ENCODE results near the gene PDHA2.
"Not testable (repeated sequence)": the region's sequence is repeated elsewhere in the genome, so short reads cannot be mapped to it uniquely, and the experiment has no call there.

PDHA2 gene

GRCh38 chr4:95839891-95840290 is at the start of gene PDHA2:
Gene PDHA2 (plus strand): TSS chr4:95840093. CDS start chr4:95840151, 58 bp downstream.
- DNase-seq, result no peak

GRCh38 chr4:95798003-95798402 is 41.9 kb upstream of the PDHA2 start:
- DNase-seq (no peak), ATAC-seq (no peak)
- H3K27ac Mint-ChIP-seq, result no peak overlapping the region
- H3K4me1 Mint-ChIP-seq, result no peaks in the 10 kb centered on the region
- no peak overlapping the region for H3K4me3 Mint-ChIP-seq
- no peaks in the 10 kb centered on the region for H3K27me3 Mint-ChIP-seq
- peaks cover 0 to 13% of the 10 kb centered on the region in 2 donors for H3K9me3 Mint-ChIP-seq

More at GRCh38 chr4:95839891-95840290, at the start of gene PDHA2:
- Mint-ChIP-seq H3K4me3 (no peak within 1 kb of the TSS), H3K9me3 (peaks cover 0 to 8% of the 10 kb centered on the region in 2 donors), H3K4me1 (no peaks in the 10 kb centered on the region), H3K27me3 (no peaks in the 10 kb centered on the region), H3K27ac (peak within 1 kb of the TSS in 1 of 2 donors; percentile 39)
- ATAC-seq, result no peak

- no peaks in the 10 kb centered on the region for H3K4me1 Mint-ChIP-seq
- peaks cover 0 to 13% of the 10 kb centered on the region in 2 donors for H3K9me3 Mint-ChIP-seq
- H3K27me3 Mint-ChIP-seq, result no peaks in the 10 kb centered on the region
- ATAC-seq (no peak), DNase-seq (no peak)
- no peak overlapping the region for H3K4me3 Mint-ChIP-seq
- H3K27ac Mint-ChIP-seq, result no peak overlapping the region
Observed at GRCh38 chr4:95798727-95799126, 41.2 kb upstream of the PDHA2 start.

- no peaks in the 10 kb centered on the region for H3K27me3 Mint-ChIP-seq
- DNase-seq (no peak), ATAC-seq (no peak)
- H3K4me1 Mint-ChIP-seq, result no peaks in the 10 kb centered on the region
- H3K27ac Mint-ChIP-seq, result no peak overlapping the region
- no peaks in the 10 kb centered on the region for H3K9me3 Mint-ChIP-seq
- H3K4me3 Mint-ChIP-seq, result no peak overlapping the region
Observed at GRCh38 chr4:95821867-95822266, 18.0 kb upstream of the PDHA2 start.

GRCh38 chr4:95825546-95825945 is 14.3 kb upstream of the PDHA2 start:
- ATAC-seq (no peak), DNase-seq (no peak)
- Mint-ChIP-seq H3K4me3 (no peak overlapping the region), H3K27me3 (no peaks in the 10 kb centered on the region), H3K4me1 (no peaks in the 10 kb centered on the region), H3K9me3 (no peaks in the 10 kb centered on the region), H3K27ac (no peak overlapping the region)

- no peaks in the 10 kb centered on the region for H3K4me1 Mint-ChIP-seq
Observed at GRCh38 chr4:95830651-95831050, 9.2 kb upstream of the PDHA2 start.

GRCh38 chr4:95831166-95831565 is 8.7 kb upstream of the PDHA2 start:
- no peak overlapping the region for H3K4me3 Mint-ChIP-seq
- peaks cover 0 to 4% of the 10 kb centered on the region in 2 donors for H3K9me3 Mint-ChIP-seq
- ATAC-seq, result no peak
- no peaks in the 10 kb centered on the region for H3K4me1 Mint-ChIP-seq
- no peak overlapping the region for H3K27ac Mint-ChIP-seq
- DNase-seq, result no peak
- H3K27me3 Mint-ChIP-seq, result no peaks in the 10 kb centered on the region

More at GRCh38 chr4:95830651-95831050, 9.2 kb upstream of the PDHA2 start:
- DNase-seq (no peak), ATAC-seq (no peak)
- Mint-ChIP-seq H3K27ac (no peak overlapping the region), H3K27me3 (no peaks in the 10 kb centered on the region), H3K4me3 (no peak overlapping the region), H3K9me3 (peaks cover 0 to 4% of the 10 kb centered on the region in 2 donors)

GRCh38 chr4:95833711-95834194 is 6.1 kb upstream of the PDHA2 start:
- Mint-ChIP-seq H3K27ac (no peak overlapping the region), H3K27me3 (no peaks in the 10 kb centered on the region), H3K9me3 (peaks cover 0 to 4% of the 10 kb centered on the region in 2 donors), H3K4me1 (no peaks in the 10 kb centered on the region), H3K4me3 (no peak overlapping the region)
- DNase-seq, result no peak
- no peak for ATAC-seq

GRCh38 chr4:95835672-95836071 is 4.2 kb upstream of the PDHA2 start:
- H3K4me3 Mint-ChIP-seq, result no peak overlapping the region
- no peak for DNase-seq
- ATAC-seq, result no peak
- H3K27me3 Mint-ChIP-seq, result no peaks in the 10 kb centered on the region
- peaks cover 4 to 8% of the 10 kb centered on the region in 2 donors for H3K9me3 Mint-ChIP-seq
- H3K4me1 Mint-ChIP-seq, result no peaks in the 10 kb centered on the region
- H3K27ac Mint-ChIP-seq, result no peak overlapping the region

- no peak overlapping the region for H3K27ac Mint-ChIP-seq
- H3K9me3 Mint-ChIP-seq, result peaks cover 4 to 8% of the 10 kb centered on the region in 2 donors
- H3K4me1 Mint-ChIP-seq, result no peaks in the 10 kb centered on the region
- no peaks in the 10 kb centered on the region for H3K27me3 Mint-ChIP-seq
- DNase-seq (no peak), ATAC-seq (no peak)
- H3K4me3 Mint-ChIP-seq, result no peak overlapping the region
Observed at GRCh38 chr4:95838192-95838591, 1.7 kb upstream of the PDHA2 start.

GRCh38 chr4:95847908-95848460 is 8.1 kb downstream of the PDHA2 start:
- DNase-seq, result no peak
- no peak for ATAC-seq
- Mint-ChIP-seq H3K4me3 (no peak overlapping the region), H3K27me3 (no peaks in the 10 kb centered on the region), H3K4me1 (no peaks in the 10 kb centered on the region), H3K9me3 (no peaks in the 10 kb centered on the region), H3K27ac (no peak overlapping the region)

- ATAC-seq (no peak), DNase-seq (no peak)
- Mint-ChIP-seq H3K27me3 (no peaks in the 10 kb centered on the region), H3K9me3 (no peaks in the 10 kb centered on the region), H3K4me1 (no peaks in the 10 kb centered on the region), H3K4me3 (no peak overlapping the region), H3K27ac (no peak overlapping the region)
Observed at GRCh38 chr4:95850161-95850560, 10.3 kb downstream of the PDHA2 start.

- no peak for DNase-seq
- Mint-ChIP-seq H3K27ac (no peak overlapping the region), H3K27me3 (no peaks in the 10 kb centered on the region), H3K4me1 (no peaks in the 10 kb centered on the region), H3K9me3 (peaks cover 0 to 7% of the 10 kb centered on the region in 2 donors), H3K4me3 (no peak overlapping the region)
- no peak for ATAC-seq
Observed at GRCh38 chr4:95857761-95858160, 17.9 kb downstream of the PDHA2 start.

- Mint-ChIP-seq H3K27ac (no peak overlapping the region), H3K4me3 (no peak overlapping the region), H3K4me1 (no peaks in the 10 kb centered on the region), H3K27me3 (no peaks in the 10 kb centered on the region), H3K9me3 (peaks cover 14 to 17% of the 10 kb centered on the region in 2 donors)
- DNase-seq, result no peak
- no peak for ATAC-seq
Observed at GRCh38 chr4:95867919-95868318, 28.0 kb downstream of the PDHA2 start.

- peaks cover 11 to 14% of the 10 kb centered on the region in 2 donors for H3K9me3 Mint-ChIP-seq
- not testable (repeated sequence) for ATAC-seq, DNase-seq, H3K27ac Mint-ChIP-seq, H3K4me3 Mint-ChIP-seq, H3K4me1 Mint-ChIP-seq, H3K27me3 Mint-ChIP-seq
Observed at GRCh38 chr4:95869414-95869813, 29.5 kb downstream of the PDHA2 start.

- no peak for ATAC-seq
- Mint-ChIP-seq H3K9me3 (peaks cover 11 to 14% of the 10 kb centered on the region in 2 donors), H3K4me1 (no peaks in the 10 kb centered on the region), H3K27ac (no peak overlapping the region), H3K4me3 (no peak overlapping the region), H3K27me3 (no peaks in the 10 kb centered on the region)
- DNase-seq, result no peak
Observed at GRCh38 chr4:95869961-95870500, 30.1 kb downstream of the PDHA2 start.

GRCh38 chr4:95877636-95878035 is 37.7 kb downstream of the PDHA2 start:
- Mint-ChIP-seq H3K27me3 (no peaks in the 10 kb centered on the region), H3K9me3 (no peaks in the 10 kb centered on the region), H3K4me3 (no peak overlapping the region), H3K27ac (no peak overlapping the region), H3K4me1 (no peaks in the 10 kb centered on the region)
- DNase-seq (no peak), ATAC-seq (no peak)

All from stimulated activated naive CD8-positive, alpha-beta T cell treated with anti-CD3 and anti-CD28 coated beads, Interleukin-15, amount 100 ng/mL, for 72 hours (primary cell).